IMR-90 (cell line): ENCODE data around the gene PSMD2. TPM values are rescaled to one million over a fixed set of nuclear protein-coding genes. Genes with fewer than 3 reads are reported as not detected.

ENCODE experiments used
- ATAC-seq: fragments of 200-7000 bp; cut with Tn5 transposase; 2 replicates; pipeline ENCODE4 v1.9.1; 2020; ENCODE audit warnings: low read depth, mild to moderate bottlenecking, moderate library complexity
- BruUV-seq: library from RNA; stranded (reverse); fragments of 400-500 nt; replicated peaks from 2 replicates; lab custom pipeline; 2021; lab: Mats Ljungman, UMichigan
- CTCF ChIA-PET: fragments of 300-600 bp; formaldehyde crosslinking; extraction: SDS; loops from one replicate; lab custom pipeline; 2021; ENCODE audit warnings: antibody characterized with exemption; lab: Yijun Ruan, JAX
- POLR2A ChIA-PET: fragments of 300-600 bp; sonication (Branson Sonifier 250); formaldehyde crosslinking; loops from one replicate; lab custom pipeline; 2022; ENCODE audit warnings: antibody characterized with exemption; ENCODE audit not compliant: unreplicated experiment; lab: Charles Lee
- DNase-seq: peaks from one replicate; pipeline ENCODE4 v3.0.0; 2013
- H2AFZ ChIP-seq: replicated peaks from 2 replicates; pipeline ENCODE3; 2013; ENCODE audit warnings: low read length, mild to moderate bottlenecking; ENCODE audit not compliant: poor library complexity
- H2AK5ac ChIP-seq: 2 replicates; pipeline ENCODE4 v1.6.1; 2013; ENCODE audit warnings: low read depth, low read length, inconsistent platforms
- H2AK9ac ChIP-seq: replicated peaks from 2 replicates; pipeline ENCODE3; 2013; ENCODE audit warnings: mild to moderate bottlenecking, low read depth, low read length, moderate library complexity; ENCODE audit not compliant: poor library complexity
- H2BK120ac ChIP-seq: 2 replicates; pipeline ENCODE4 v1.6.1; 2013; ENCODE audit warnings: low read depth, low read length, inconsistent platforms
- H2BK15ac ChIP-seq: 3 replicates; pipeline ENCODE4 v1.6.1; 2013; ENCODE audit warnings: low read depth, low read length, inconsistent platforms
- H2BK20ac ChIP-seq: 2 replicates; pipeline ENCODE4 v1.6.1; 2013; ENCODE audit warnings: low read depth, mild to moderate bottlenecking, inconsistent platforms, low read length, moderate library complexity
- H2BK5ac ChIP-seq: 2 replicates; pipeline ENCODE4 v1.6.1; 2013; ENCODE audit warnings: mild to moderate bottlenecking, low read depth, low read length, inconsistent platforms; ENCODE audit not compliant: poor library complexity, severe bottlenecking
- H3K14ac ChIP-seq: replicated peaks from 2 replicates; pipeline ENCODE4 v1.6.1; 2013; ENCODE audit warnings: low read depth, low read length, inconsistent platforms
- H3K18ac ChIP-seq: 2 replicates; pipeline ENCODE4 v1.6.1; 2013; ENCODE audit warnings: low read depth, low read length, control low read depth
- H3K23ac ChIP-seq: 2 replicates; pipeline ENCODE4 v1.6.1; 2013; ENCODE audit warnings: low read depth, low read length, inconsistent platforms
- H3K27ac ChIP-seq: 2 replicates; pipeline ENCODE4 v1.5.1; 2013; ENCODE audit warnings: mild to moderate bottlenecking, control low read depth, low read length; ENCODE audit not compliant: insufficient read depth
- H3K27me3 ChIP-seq: 2 replicates; pipeline ENCODE4 v1.6.1; 2013; ENCODE audit warnings: low read length; ENCODE audit not compliant: control insufficient read depth, insufficient read depth
- H3K36me3 ChIP-seq: 2 replicates; pipeline ENCODE4 v1.6.1; 2013; ENCODE audit warnings: low read length, mixed read lengths; ENCODE audit not compliant: control insufficient read depth, insufficient read depth
- H3K4ac ChIP-seq: 2 replicates; pipeline ENCODE4 v1.6.1; 2013; ENCODE audit warnings: low read depth, low read length, inconsistent platforms
- H3K4me1 ChIP-seq: 2 replicates; pipeline ENCODE4 v1.6.1; 2013; ENCODE audit warnings: low read length, mixed read lengths; ENCODE audit not compliant: control insufficient read depth, insufficient read depth
- H3K4me2 ChIP-seq: 2 replicates; pipeline ENCODE4 v1.6.1; 2013; ENCODE audit warnings: low read depth, mild to moderate bottlenecking, control low read depth, low read length, moderate library complexity
- H3K4me3 ChIP-seq: 2 replicates; pipeline ENCODE4 v1.5.1; 2013; ENCODE audit warnings: low read depth, mild to moderate bottlenecking, control low read depth, low read length, moderate library complexity; ENCODE audit not compliant: insufficient read depth
- H3K56ac ChIP-seq: 2 replicates; pipeline ENCODE4 v1.6.1; 2013; ENCODE audit warnings: low read length, inconsistent platforms; ENCODE audit not compliant: insufficient read depth; ENCODE audit errors: extremely low read depth
- H3K79me1 ChIP-seq, 2 experiments: 2 replicates each; pipeline ENCODE4 v1.6.1; 2013; ENCODE audit warnings: low read length in 2 of 2, inconsistent platforms in 1 of 2, low read depth in 1 of 2
- H3K9ac ChIP-seq: 2 replicates; pipeline ENCODE4 v1.6.1; 2013; ENCODE audit warnings: low read depth, low read length, control low read depth
- H3K9me1 ChIP-seq: 2 replicates; pipeline ENCODE4 v1.6.1; 2013; ENCODE audit warnings: low read length, inconsistent platforms; ENCODE audit not compliant: insufficient read depth
- H3K9me3 ChIP-seq: 2 replicates; pipeline ENCODE4 v1.6.1; 2013; ENCODE audit warnings: low read length; ENCODE audit not compliant: control insufficient read depth, insufficient read depth
- H4K20me1 ChIP-seq: 2 replicates; pipeline ENCODE4 v1.6.1; 2013; ENCODE audit warnings: low read length, inconsistent platforms; ENCODE audit not compliant: insufficient read depth
- H4K5ac ChIP-seq: 2 replicates; pipeline ENCODE4 v1.6.1; 2013; ENCODE audit warnings: mild to moderate bottlenecking, low read depth, low read length, control low read depth
- H4K8ac ChIP-seq, 2 experiments: 2 replicates each; pipeline ENCODE4 v1.6.1; 2013; ENCODE audit warnings: low read depth in 2 of 2, low read length in 2 of 2, control low read depth in 1 of 2, inconsistent platforms in 1 of 2
- H4K91ac ChIP-seq: 2 replicates; pipeline ENCODE4 v1.6.1; 2013; ENCODE audit warnings: low read depth, low read length, inconsistent platforms; ENCODE audit not compliant: insufficient read depth
- FOS ChIP-seq: fragments of 150-350 bp; IDR thresholded peaks from 2 replicates; pipeline ENCODE4 v1.6.1; 2016; ENCODE audit warnings: low read depth, low read length
- MAZ ChIP-seq: IDR thresholded peaks from 2 replicates; pipeline ENCODE4 v1.6.1; 2012; ENCODE audit warnings: low read depth, mild to moderate bottlenecking, low read length, improper control_type of control experiment, moderate library complexity, borderline replicate concordance
- NFE2L2 ChIP-seq: fragments of 150-350 bp; IDR thresholded peaks from 2 replicates; pipeline ENCODE4 v1.6.1; 2016; ENCODE audit warnings: low read depth, mild to moderate bottlenecking, low read length
- POLR2A ChIP-seq: IDR thresholded peaks from 2 replicates; pipeline ENCODE4 v1.6.1; 2012; ENCODE audit warnings: mild to moderate bottlenecking, low read depth, low read length
- RAD21 ChIP-seq: IDR thresholded peaks from 2 replicates; pipeline ENCODE4 v1.6.1; 2012; ENCODE audit warnings: low read length, improper control_type of control experiment
- RCOR1 ChIP-seq: IDR thresholded peaks from 2 replicates; pipeline ENCODE4 v1.6.1; 2012; ENCODE audit warnings: mild to moderate bottlenecking, low read length, improper control_type of control experiment; ENCODE audit not compliant: insufficient replicate concordance
- SMC3 ChIP-seq: fragments of 150-350 bp; IDR thresholded peaks from 2 replicates; pipeline ENCODE4 v1.6.1; 2016; ENCODE audit warnings: low read depth, mild to moderate bottlenecking, antibody characterized with exemption, low read length, moderate library complexity
- WGBS, 2 experiments: methylation state at CpG; one replicate each; pipeline versions ENCODE4 v1.1.5 to v1.1.7; 2013; ENCODE audit warnings: missing lambda C conversion rate in 2 of 2; ENCODE audit not compliant: insufficient read length in 1 of 2; ENCODE audit errors: extremely low coverage in 2 of 2; 5-methylcytosine and 5-hydroxymethylcytosine counted together
- dilution Hi-C: fragments of 300-500 bp; cut with HindIII; formaldehyde crosslinking; loops from one replicate; pipeline ENCODE4 v1.14.3; 2018; ENCODE audit warnings: low sequenced_read_pairs; ENCODE audit not compliant: unreplicated experiment
- in situ Hi-C: fragments of 300-500 bp; cut with MboI; formaldehyde crosslinking; loops from 3 replicates; pipeline ENCODE4 v1.14.3; 2019; ENCODE audit warnings: low sequenced_read_pairs, inconsistent platforms, mixed read lengths
- intact Hi-C: fragments of 100-400 bp; cut with micrococcal nuclease; formaldehyde crosslinking; loops from 2 replicates; pipeline ENCODE4 v1.10.0; 2022
- polyA plus RNA-seq, 3 experiments: library from polyadenylated mRNA; depleted of rRNA; stranded (reverse); fragments of >200 nt; gene quantifications; 2 replicates each; pipeline ENCODE4 v1.2.3, GENCODE V29; 2012; ENCODE audit warnings: low replicate concordance in 1 of 3
- total RNA-seq: library from RNA; depleted of rRNA; stranded (reverse); fragments of >200 nt; gene quantifications from 2 replicates; pipeline ENCODE4 v1.2.3, GENCODE V29; 2012
- TF ChIP-seq, protein P1 (sequence below): fragments of 150-350 bp; IDR thresholded peaks from 2 replicates; pipeline ENCODE4 v1.6.1; 2017; ENCODE audit warnings: mild to moderate bottlenecking, antibody characterized with exemption, low read length, low read depth
- TF ChIP-seq, protein P2 (sequence below): conservative IDR thresholded peaks from 2 replicates; pipeline ENCODE4 v1.5.1; 2012; ENCODE audit warnings: mild to moderate bottlenecking, low read depth, low read length, improper control_type of control experiment

The PSMD2 gene
- total and polyA plus RNA-seq, 2 of the 4 experiments (the other 2 are of a cell fraction) = 514 to 872 TPM

DNA sequence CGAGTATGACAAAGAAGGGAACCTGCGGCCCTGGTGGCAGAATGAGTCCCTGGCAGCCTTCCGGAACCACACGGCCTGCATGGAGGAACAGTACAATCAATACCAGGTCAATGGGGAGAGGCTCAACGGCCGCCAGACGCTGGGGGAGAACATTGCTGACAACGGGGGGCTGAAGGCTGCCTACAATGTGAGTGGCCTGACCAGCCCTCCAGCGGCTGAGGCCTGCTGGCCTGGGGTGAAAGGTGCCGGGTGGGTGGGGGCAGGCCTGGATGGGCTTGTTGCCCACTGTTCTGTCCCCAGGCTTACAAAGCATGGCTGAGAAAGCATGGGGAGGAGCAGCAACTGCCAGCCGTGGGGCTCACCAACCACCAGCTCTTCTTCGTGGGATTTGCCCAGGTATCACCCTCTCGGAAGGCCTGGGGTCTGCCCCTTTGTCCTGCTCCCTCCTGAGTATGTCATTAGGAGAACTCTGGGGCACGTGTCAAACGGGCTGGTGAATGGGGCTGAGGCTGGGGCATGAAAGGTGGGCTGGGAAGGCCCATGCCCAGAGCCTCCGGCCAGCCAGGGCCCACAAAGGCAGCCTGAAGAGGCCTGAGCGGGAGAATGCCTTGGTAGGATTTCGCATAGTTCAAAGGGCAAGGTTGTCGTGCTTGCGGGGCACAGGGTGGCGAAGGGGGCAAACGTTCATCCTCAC, 7.8 kb upstream of the PSMD2 start:
- H2BK15ac ChIP-seq = no peak overlapping the region
- no peak overlapping the region for H3K4ac ChIP-seq
- POLR2A ChIA-PET = no interaction called here
- H3K9ac ChIP-seq = no peak overlapping the region
- H4K8ac ChIP-seq = no peak overlapping the region
- H3K56ac ChIP-seq = no peak overlapping the region
- TF ChIP-seq NFE2L2 (no peak), POLR2A (no peak), MAZ (no peak), RCOR1 (no peak), FOS (no peak), RAD21 (no peak), SMC3 (no peak)
- TF ChIP-seq, protein P1, sequence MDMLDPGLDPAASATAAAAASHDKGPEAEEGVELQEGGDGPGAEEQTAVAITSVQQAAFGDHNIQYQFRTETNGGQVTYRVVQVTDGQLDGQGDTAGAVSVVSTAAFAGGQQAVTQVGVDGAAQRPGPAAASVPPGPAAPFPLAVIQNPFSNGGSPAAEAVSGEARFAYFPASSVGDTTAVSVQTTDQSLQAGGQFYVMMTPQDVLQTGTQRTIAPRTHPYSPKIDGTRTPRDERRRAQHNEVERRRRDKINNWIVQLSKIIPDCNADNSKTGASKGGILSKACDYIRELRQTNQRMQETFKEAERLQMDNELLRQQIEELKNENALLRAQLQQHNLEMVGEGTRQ = no peak
- TF ChIP-seq, protein P2, sequence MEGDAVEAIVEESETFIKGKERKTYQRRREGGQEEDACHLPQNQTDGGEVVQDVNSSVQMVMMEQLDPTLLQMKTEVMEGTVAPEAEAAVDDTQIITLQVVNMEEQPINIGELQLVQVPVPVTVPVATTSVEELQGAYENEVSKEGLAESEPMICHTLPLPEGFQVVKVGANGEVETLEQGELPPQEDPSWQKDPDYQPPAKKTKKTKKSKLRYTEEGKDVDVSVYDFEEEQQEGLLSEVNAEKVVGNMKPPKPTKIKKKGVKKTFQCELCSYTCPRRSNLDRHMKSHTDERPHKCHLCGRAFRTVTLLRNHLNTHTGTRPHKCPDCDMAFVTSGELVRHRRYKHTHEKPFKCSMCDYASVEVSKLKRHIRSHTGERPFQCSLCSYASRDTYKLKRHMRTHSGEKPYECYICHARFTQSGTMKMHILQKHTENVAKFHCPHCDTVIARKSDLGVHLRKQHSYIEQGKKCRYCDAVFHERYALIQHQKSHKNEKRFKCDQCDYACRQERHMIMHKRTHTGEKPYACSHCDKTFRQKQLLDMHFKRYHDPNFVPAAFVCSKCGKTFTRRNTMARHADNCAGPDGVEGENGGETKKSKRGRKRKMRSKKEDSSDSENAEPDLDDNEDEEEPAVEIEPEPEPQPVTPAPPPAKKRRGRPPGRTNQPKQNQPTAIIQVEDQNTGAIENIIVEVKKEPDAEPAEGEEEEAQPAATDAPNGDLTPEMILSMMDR = no peak
- dilution Hi-C loops = no loop called here
- no peak overlapping the region for H2AK5ac ChIP-seq
- H3K79me1 ChIP-seq = no peaks in the 10 kb centered on the region
- ATAC-seq (no peak), DNase-seq (no peak)
- no peaks in the 10 kb centered on the region for H3K36me3 ChIP-seq
- no peaks in the 10 kb centered on the region for H3K4me1 ChIP-seq
- WGBS, 2 experiments = 67% methylated on average over 9 of the region's 22 CpGs; no CpG with 5 or more reads in 1 of the 2 experiments
- H2BK5ac ChIP-seq = no peak overlapping the region
- CTCF ChIA-PET = no interaction called here
- no peak overlapping the region for H3K18ac ChIP-seq
- no peak overlapping the region for H3K23ac ChIP-seq
- no peak overlapping the region for H3K27ac ChIP-seq
- no peak overlapping the region for H2AK9ac ChIP-seq
- no peak overlapping the region for H3K4me2 ChIP-seq
- intact Hi-C loops = no loop called here
- H2BK20ac ChIP-seq = no peak overlapping the region
- no peak overlapping the region for H4K5ac ChIP-seq
- no peaks in the 10 kb centered on the region for H3K9me1 ChIP-seq
- no peak overlapping the region for H4K91ac ChIP-seq
- no peak overlapping the region for H2BK120ac ChIP-seq
- H2AFZ ChIP-seq = no peak overlapping the region
- no peak overlapping the region for H3K14ac ChIP-seq
- peaks cover 21% of the 10 kb centered on the region; the same call in 1 of the 2 replicates for H3K27me3 ChIP-seq
- BruUV-seq = no TSS peak
- in situ Hi-C loops = no loop called here
- H3K4me3 ChIP-seq = no peak overlapping the region
- H4K20me1 ChIP-seq = no peaks in the 10 kb centered on the region
- H3K9me3 ChIP-seq = no peaks in the 10 kb centered on the region
